ENCODE measurements around the gene LAMC1. TPM values are rescaled to one million over a fixed set of nuclear protein-coding genes. Genes with fewer than 3 reads are reported as not detected.
A peak's percentile ranks its signal among the peaks of the same experiment; 100 is the strongest.

The LAMC1 gene
- total RNA-seq, 2 donors from 2014 or later, result 60.7 to 96.6 TPM

DNA sequence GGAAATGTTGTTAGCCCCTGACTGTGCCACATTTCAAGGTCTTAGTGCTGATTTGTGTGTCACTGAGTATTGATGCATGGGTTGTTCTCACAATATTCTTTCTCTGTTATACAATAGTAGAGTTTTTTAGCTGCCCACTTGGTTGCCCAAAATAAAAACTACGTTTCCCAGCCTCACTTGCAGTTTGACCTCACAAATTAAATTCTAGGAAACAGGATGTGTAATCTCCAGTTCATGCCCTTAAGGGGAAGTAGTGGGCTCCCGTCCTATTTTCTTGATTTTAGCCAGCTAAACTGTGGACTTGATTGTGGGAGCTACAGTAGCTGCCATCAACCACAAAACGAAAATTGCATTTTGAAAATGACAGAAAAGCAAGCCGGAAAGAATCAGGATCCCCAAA is 27.3 kb upstream of the LAMC1 start:
- no peak for ATAC-seq
- 57 to 60% methylated on average over 4 of the region's 4 CpGs for WGBS, 2 donors
- no peak for TF ChIP-seq POLR2A (IDR thresholded peaks at IDR 0.05)
- TF ChIP-seq, protein P1, sequence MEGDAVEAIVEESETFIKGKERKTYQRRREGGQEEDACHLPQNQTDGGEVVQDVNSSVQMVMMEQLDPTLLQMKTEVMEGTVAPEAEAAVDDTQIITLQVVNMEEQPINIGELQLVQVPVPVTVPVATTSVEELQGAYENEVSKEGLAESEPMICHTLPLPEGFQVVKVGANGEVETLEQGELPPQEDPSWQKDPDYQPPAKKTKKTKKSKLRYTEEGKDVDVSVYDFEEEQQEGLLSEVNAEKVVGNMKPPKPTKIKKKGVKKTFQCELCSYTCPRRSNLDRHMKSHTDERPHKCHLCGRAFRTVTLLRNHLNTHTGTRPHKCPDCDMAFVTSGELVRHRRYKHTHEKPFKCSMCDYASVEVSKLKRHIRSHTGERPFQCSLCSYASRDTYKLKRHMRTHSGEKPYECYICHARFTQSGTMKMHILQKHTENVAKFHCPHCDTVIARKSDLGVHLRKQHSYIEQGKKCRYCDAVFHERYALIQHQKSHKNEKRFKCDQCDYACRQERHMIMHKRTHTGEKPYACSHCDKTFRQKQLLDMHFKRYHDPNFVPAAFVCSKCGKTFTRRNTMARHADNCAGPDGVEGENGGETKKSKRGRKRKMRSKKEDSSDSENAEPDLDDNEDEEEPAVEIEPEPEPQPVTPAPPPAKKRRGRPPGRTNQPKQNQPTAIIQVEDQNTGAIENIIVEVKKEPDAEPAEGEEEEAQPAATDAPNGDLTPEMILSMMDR (IDR thresholded peaks at IDR 0.05), result no peak

DNA sequence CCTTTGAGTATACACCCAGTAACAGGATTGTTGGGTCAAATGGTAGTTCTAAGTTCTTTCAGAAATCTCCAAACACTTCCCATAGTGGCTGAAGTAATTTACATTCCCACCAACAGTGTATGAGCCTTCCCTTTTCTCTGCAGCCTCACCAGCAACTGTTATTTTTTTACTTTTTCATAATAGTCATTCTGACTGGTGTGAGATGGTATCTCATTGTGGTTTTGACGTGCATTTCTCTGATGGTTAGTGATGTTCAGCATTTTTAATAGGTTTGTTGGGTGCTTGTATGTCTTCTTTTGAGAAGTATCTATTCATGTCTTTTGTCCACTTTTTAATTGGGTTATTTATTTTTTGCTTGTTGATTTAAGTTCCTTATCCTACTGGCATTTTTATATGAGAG is 26.4 kb upstream of the LAMC1 start:
- WGBS, 2 donors, result 70 to 84% methylated on average over 1 of the region's 1 CpG
- intact Hi-C loops (cut with DNase I), result no loop called here
- TF ChIP-seq, protein P1 (IDR thresholded peaks at IDR 0.05), result no peak
- no peaks in the 10 kb centered on the region for H3K9me3 ChIP-seq
- H3K27ac ChIP-seq, result no peak overlapping the region
- H3K36me3 ChIP-seq (replicated peaks in 1 of 2; ENCODE audit: insufficient read depth in 1 of 2, low read depth in 2 of 2), result no peaks in the 10 kb centered on the region
- peaks cover 3% of the 10 kb centered on the region for H3K4me1 ChIP-seq
- H3K27me3 ChIP-seq, result no peaks in the 10 kb centered on the region
- no peak for DNase-seq
- H3K4me3 ChIP-seq, result no peak overlapping the region
- ATAC-seq, result no peak

More for the DNA sequence above, 27.3 kb upstream of the LAMC1 start:
- Histone ChIP-seq H3K4me1 (no peaks in the 10 kb centered on the region), H3K27ac (no peak overlapping the region), H3K27me3 (no peaks in the 10 kb centered on the region), H3K36me3 (replicated peaks in 1 of 2; ENCODE audit: insufficient read depth in 1 of 2, low read depth in 2 of 2) (no peaks in the 10 kb centered on the region), H3K9me3 (no peaks in the 10 kb centered on the region), H3K4me3 (no peak overlapping the region)
- no peak for DNase-seq
- intact Hi-C loops (cut with DNase I), result no loop called here

DNA sequence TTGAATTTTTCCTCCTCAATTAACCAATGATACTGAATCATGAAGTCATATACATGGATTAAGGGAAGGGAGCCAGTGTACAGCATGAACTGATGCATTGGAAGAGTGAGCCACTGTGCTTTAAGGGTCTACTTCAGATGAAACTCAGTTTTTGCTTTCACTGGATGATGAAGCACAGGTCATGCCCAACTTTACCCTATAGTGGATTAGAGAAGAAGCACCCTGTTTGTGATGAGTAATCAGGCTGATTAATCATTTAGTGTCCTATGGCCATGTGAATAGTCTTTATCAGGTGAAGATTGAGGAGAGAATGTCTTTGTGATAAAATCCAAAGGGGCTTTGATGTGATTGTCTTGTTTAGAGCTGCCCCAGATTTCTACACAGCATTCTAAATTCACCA is 24.7 kb upstream of the LAMC1 start:
- DNase-seq, result no peak
- TF ChIP-seq, protein P1 (IDR thresholded peaks at IDR 0.05), result no peak
- Histone ChIP-seq H3K27me3 (no peaks in the 10 kb centered on the region), H3K4me1 (peaks cover 9% of the 10 kb centered on the region), H3K27ac (no peak overlapping the region), H3K4me3 (no peak overlapping the region), H3K36me3 (replicated peaks in 1 of 2; ENCODE audit: insufficient read depth in 1 of 2, low read depth in 2 of 2) (no peaks in the 10 kb centered on the region), H3K9me3 (no peaks in the 10 kb centered on the region)
- no peak for ATAC-seq
- intact Hi-C loops (cut with DNase I), result no loop called here

DNA sequence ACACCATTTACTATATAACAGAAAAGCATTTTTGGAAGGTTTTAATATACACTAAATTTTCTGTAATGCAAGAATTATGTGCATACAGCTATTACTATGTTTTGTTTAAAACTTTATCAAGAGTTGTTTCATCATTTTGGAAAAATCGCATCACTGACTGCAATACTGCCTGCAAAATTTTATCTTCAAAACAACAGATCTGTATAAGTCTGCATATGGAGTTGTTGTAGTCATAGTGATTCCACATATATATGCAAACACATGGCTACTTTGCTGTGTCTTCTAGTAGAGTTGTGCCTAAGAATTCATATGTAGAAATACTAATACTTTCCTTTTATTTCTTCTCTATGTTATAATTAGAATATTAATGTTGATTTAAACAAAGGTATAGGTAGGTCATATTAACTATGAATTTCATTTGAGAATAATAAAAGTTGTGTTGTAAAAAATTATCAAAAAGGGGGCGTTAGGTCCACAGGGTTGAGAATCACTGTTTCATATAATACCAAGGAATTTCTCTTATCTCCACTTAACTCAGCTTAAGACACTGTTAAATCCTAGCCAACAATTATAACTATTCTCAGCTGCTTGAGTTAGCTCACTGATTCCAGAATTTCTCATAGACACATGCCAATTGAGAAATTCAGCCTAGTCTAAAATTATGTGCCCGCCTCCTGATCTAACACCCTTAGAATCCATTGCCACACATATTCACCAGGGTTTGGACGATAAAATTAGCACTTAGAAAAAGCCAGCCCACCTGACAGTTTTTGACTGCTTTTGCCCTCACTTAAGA is 22.9 kb upstream of the LAMC1 start:
- no peaks in the 10 kb centered on the region for H3K27me3 ChIP-seq
- WGBS, 2 donors, result 81 to 85% methylated on average over 4 of the region's 4 CpGs
- H3K9me3 ChIP-seq, result no peaks in the 10 kb centered on the region
- H3K4me3 ChIP-seq, result no peak overlapping the region
- DNase-seq (no peak), ATAC-seq (no peak)
- intact Hi-C loops (cut with DNase I), result no loop called here
- no peak overlapping the region for H3K27ac ChIP-seq
- peaks cover 9% of the 10 kb centered on the region for H3K4me1 ChIP-seq
- TF ChIP-seq, protein P1 (IDR thresholded peaks at IDR 0.05), result no peak
- TF ChIP-seq POLR2A (IDR thresholded peaks at IDR 0.05), result no peak
- no peaks in the 10 kb centered on the region for H3K36me3 ChIP-seq (replicated peaks in 1 of 2; ENCODE audit: insufficient read depth in 1 of 2, low read depth in 2 of 2)

DNA sequence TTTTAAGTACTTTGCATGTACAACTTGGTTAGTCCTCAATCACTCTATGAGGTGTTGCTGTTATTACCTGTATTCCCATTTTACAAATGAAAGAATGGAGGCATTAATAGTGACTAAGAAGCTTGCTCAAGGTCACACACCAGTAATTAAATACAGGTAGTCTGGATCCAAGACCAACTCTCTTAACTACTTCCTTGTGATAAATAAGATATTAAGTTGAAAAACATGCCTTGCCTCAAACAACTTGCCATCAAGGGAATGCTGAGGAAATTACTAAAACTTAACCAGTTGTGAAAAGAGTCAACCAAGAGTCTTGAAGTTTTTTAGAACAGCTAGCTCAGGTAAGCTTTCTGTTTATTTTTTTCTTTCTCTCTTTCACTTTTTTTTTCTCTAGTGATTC is 21.0 kb upstream of the LAMC1 start:
- Histone ChIP-seq H3K4me1 (peaks cover 9% of the 10 kb centered on the region), H3K9me3 (no peaks in the 10 kb centered on the region), H3K36me3 (replicated peaks in 1 of 2; ENCODE audit: insufficient read depth in 1 of 2, low read depth in 2 of 2) (no peaks in the 10 kb centered on the region), H3K27ac (peak overlapping the region in 2 of 4 donors; percentile 6 to 43), H3K27me3 (no peaks in the 10 kb centered on the region), H3K4me3 (no peak overlapping the region)
- intact Hi-C loops (cut with DNase I), result no loop called here
- TF ChIP-seq, protein P1 (IDR thresholded peaks at IDR 0.05), result no peak
- TF ChIP-seq POLR2A (IDR thresholded peaks at IDR 0.05), result no peak
- ATAC-seq (no peak), DNase-seq (no peak)

All from body of pancreas (tissue), 4 donors.